Erythroblast (primary cell): ENCODE measurements around the gene ST14.

ENCODE experiments used
- GATA1 ChIP-seq: IDR thresholded peaks from 2 replicates; pipeline ENCODE4 v1.6.1; 2011; ENCODE audit warnings: low read depth, mild to moderate bottlenecking, control low read depth, low read length, moderate library complexity
- POLR2A ChIP-seq: IDR thresholded peaks from 2 replicates; pipeline ENCODE4 v1.6.1; 2011; ENCODE audit warnings: mild to moderate bottlenecking, low read length

- TF ChIP-seq POLR2A: no peak
- TF ChIP-seq GATA1: no peak
Observed at GRCh38 chr11:130146796-130147195, 12.8 kb upstream of the ST14 start.
